ENCODE measurements around the gene CCR4.
"Not testable (repeated sequence)": the region's sequence is repeated elsewhere in the genome, so short reads cannot be mapped to it uniquely, and the experiment has no call there.

The CCR4 gene

GRCh38 chr3:32951410-32951811, at the start of gene CCR4:
TSS of gene CCR4 (plus strand) at chr3:32951644. CDS start at chr3:32953423, 1,779 bp downstream.
- DNase-seq, result peak; percentile 51

GRCh38 chr3:32902887-32903371, 48.5 kb upstream of the CCR4 start:
- not testable (repeated sequence) for DNase-seq

GRCh38 chr3:32903953-32904352, 47.5 kb upstream of the CCR4 start:
- no peak for DNase-seq

GRCh38 chr3:32909999-32910398, 41.4 kb upstream of the CCR4 start:
- DNase-seq, result no peak

- DNase-seq, result no peak
Measured at GRCh38 chr3:32910954-32911353, 40.5 kb upstream of the CCR4 start.

GRCh38 chr3:32912046-32912445, 39.4 kb upstream of the CCR4 start:
- DNase-seq, result no peak

GRCh38 chr3:32913790-32914446, 37.5 kb upstream of the CCR4 start:
- DNase-seq, result no peak

- DNase-seq, result no peak
Measured at GRCh38 chr3:32919920-32920319, 31.5 kb upstream of the CCR4 start.

GRCh38 chr3:32922078-32922477, 29.4 kb upstream of the CCR4 start:
- no peak for DNase-seq

- no peak for DNase-seq
Measured at GRCh38 chr3:32930161-32930560, 21.3 kb upstream of the CCR4 start.

GRCh38 chr3:32931273-32931672, 20.2 kb upstream of the CCR4 start:
- not testable (repeated sequence) for DNase-seq

GRCh38 chr3:32934150-32934742, 17.2 kb upstream of the CCR4 start:
- no peak for DNase-seq

GRCh38 chr3:32937331-32937730, 14.1 kb upstream of the CCR4 start:
- no peak for DNase-seq

GRCh38 chr3:32939531-32940284, 11.7 kb upstream of the CCR4 start:
- DNase-seq, result not testable (repeated sequence)

- DNase-seq, result no peak
Measured at GRCh38 chr3:32940726-32941125, 10.7 kb upstream of the CCR4 start.

GRCh38 chr3:32945136-32945535, 6.3 kb upstream of the CCR4 start:
- DNase-seq, result no peak

- not testable (repeated sequence) for DNase-seq
Measured at GRCh38 chr3:32945598-32945997, 5.8 kb upstream of the CCR4 start.

- no peak for DNase-seq
Measured at GRCh38 chr3:32946973-32947788, 4.3 kb upstream of the CCR4 start.

- peak; percentile 84 for DNase-seq
Measured at GRCh38 chr3:32947789-32948238, 3.6 kb upstream of the CCR4 start.

- DNase-seq, result no peak
Measured at GRCh38 chr3:32948625-32949445, 2.6 kb upstream of the CCR4 start.

- no peak for DNase-seq
Measured at GRCh38 chr3:32950516-32950915, 928 bp upstream of the CCR4 start.

Measured in activated effector memory CD4-positive, alpha-beta T cell treated with Interleukin-2 at 50 U/mL for 16 hours (primary cell).